HG03442 (cell line): Measurements from ENCODE around the gene TFE3.
A peak's percentile ranks its signal among the peaks of the same experiment; 100 is the strongest.

ENCODE experiments used
- ATAC-seq: cut with Tn5 transposase; IDR thresholded peaks from one replicate; pipeline ENCODE4 v1.9.1; 2021; ENCODE audit warnings: mild to moderate bottlenecking, moderate library complexity; ENCODE audit not compliant: unreplicated experiment

TFE3 gene, protein sequence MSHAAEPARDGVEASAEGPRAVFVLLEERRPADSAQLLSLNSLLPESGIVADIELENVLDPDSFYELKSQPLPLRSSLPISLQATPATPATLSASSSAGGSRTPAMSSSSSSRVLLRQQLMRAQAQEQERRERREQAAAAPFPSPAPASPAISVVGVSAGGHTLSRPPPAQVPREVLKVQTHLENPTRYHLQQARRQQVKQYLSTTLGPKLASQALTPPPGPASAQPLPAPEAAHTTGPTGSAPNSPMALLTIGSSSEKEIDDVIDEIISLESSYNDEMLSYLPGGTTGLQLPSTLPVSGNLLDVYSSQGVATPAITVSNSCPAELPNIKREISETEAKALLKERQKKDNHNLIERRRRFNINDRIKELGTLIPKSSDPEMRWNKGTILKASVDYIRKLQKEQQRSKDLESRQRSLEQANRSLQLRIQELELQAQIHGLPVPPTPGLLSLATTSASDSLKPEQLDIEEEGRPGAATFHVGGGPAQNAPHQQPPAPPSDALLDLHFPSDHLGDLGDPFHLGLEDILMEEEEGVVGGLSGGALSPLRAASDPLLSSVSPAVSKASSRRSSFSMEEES

DNA sequence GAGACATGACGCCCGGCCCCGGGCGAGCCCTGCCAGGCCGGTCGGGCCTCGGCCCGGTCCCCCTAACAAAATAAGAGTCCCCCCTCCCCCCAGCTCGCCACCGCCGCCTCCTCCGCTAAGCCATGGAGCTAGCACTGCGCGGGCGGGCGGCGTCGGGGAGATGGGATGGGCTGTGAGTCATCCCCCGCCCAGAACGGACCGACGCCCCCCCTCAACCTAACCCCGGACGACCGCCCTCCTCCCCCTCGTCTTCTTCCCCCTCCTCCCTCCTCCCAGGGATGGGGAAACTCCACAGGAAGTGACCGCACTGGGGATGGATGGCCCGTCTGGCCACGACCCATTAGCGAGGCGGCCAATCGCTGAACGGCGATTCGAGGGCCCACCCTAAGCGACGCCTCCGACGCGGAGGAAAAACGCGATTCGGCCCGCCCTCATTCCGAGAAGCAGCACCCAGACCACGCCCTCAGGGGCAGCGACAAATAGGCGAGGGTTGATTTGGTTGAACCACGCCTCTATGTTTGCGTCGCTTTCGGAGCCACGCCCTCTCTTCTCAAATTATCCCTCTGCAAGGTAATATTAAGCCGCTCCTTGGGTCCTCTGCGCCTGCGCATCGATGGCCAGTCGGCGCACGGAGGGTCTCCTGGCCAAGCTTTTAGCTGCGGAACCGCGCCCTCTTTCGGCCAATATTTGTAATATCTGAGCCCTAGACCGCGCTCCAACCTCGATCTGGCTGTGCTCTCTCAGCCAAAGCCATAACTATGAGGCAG is at the start of gene TFE3:
TSS of gene TFE3 (minus strand) at position 138 of the 767 bp plus-strand sequence. CDS start at position 7, 131 bp downstream.
- ATAC-seq, result peak; percentile 88

DNA sequence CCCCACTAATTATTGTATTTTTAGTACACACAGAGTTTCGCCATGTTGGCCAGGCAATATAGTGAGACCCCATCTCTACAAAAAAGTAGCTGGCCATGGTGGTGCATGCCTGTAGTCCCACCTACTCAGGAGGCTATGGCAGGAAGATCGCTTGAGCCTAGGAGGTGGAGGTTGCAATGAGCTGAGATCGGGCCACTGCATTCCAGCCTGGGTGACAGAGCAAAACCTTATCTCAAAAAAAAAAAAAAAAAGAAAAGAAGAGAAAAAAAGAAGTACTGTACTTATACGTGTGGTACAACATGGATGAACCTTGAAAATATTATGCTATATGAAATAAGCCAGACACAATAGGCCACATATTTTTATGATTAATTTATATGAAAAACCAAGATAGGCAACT is 46.4 kb upstream of the TFE3 start:
- no peak for ATAC-seq

DNA sequence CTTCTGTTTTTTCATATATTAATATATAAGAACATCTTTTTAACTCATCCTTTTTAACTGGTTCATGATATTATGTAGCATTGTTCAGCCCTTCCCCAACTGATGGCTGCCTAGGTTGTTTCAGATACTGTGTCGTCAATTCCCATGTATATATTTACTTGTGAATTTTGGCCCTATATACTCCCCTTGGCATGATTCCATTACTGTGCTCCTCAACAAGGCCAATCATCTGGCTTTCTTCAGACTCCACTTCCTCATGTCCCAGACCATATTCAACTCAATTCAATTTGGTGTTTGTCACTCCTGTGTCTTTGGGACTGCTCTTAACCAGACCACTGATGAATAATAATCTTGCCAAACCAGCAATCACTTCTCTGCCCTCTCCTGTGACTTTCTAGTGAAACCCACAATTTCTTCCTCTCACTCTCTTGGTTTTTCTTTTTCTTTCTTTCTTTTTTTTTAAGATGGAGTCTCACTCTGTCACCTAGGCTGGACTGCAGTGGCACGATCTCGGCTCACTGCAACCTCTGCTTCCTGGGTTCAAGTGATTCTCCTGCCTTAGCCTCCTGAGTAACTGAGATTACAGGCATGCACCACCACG is 39.2 kb upstream of the TFE3 start:
- no peak for ATAC-seq

DNA sequence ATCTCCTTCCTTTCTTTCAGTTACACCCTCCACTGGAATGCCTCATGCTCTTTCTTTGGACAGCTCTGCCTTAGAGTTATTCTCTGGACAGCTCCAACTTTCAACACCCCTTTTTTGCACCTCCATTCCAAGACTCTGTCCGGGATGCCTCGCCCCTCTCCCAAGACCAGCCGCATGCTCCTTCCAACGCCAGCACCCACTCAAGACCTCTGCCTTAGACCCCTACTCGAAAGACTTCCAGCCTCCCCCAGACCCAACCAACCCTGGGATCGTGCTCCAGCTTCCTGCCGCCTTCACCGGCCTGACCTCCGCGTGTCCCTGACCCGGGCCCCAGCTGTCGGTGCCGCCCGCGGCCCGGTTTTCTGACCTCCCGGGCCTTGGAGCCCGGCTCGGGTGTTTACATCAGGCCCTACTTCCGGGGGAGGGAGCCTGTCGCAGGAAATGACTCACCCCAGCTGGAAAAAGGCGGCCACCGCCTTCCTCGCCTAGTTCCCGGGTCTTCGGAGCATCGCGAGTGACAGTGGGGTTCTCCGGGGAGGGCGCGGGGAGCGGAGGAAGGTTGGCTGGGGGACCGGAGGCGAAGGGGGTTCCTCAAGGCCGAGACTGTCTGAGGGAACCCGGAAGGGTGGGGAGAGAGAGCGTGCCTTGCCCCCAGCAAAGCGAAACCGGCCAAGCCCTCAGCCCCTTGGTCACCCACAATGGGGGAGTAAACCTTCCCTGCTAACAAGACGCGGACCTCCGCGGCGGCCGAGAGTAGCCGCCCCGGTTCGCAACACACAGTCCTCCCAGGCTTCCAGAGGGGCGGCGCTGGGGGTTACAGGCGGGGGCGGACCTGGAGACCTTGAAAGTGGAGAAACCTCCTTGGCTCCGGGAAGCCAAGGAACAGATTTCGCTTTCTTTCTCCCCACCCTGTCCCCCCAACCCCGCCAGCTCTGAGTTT is 36.6 kb upstream of the TFE3 start, which contains the start of gene WDR45:
TSS of gene WDR45 (minus strand) at position 399 of the 940 bp plus-strand sequence. CDS start 1,792 bp downstream, outside the sequence.
- peak; percentile 69 for ATAC-seq

DNA sequence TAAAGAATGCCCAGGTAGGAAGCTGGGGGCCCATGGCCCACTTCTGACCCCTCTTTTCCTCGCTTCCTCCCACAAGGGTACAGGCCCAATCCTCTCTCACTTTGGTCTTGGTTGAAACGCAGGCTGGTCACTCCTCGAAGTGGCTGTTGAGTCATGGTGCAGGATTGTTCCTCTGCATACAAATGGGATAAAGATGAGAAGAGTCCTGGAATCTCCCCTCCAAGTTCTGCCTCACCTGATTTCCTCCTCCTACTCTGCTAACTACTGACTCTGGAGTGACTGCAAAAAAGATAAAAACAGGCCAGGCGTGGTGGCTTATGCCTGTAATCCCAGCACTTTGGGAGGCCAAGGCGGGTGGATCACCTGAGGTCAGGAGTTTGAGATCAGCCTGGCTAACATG is 34.8 kb upstream of the TFE3 start:
- ATAC-seq, result no peak

DNA sequence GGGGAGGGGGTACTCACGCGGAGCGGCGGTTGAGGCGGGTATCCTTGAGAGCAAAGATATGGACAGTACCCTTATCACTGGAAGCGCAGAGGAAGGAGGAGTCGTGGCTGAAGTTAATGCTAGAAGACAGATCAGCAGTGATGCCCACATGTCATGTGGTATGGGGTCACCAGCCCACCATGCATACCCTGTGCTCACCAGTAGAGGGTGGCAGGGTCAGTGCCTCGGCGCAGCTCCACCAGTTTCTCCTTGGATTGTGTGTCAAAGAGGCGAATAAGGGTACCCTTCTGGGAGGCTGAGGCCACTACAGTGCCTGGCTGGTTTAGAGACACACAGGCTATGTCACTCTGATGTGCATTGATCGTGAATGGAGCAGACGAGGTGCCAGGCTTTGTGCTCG is 32.2 kb upstream of the TFE3 start:
- no peak for ATAC-seq

DNA sequence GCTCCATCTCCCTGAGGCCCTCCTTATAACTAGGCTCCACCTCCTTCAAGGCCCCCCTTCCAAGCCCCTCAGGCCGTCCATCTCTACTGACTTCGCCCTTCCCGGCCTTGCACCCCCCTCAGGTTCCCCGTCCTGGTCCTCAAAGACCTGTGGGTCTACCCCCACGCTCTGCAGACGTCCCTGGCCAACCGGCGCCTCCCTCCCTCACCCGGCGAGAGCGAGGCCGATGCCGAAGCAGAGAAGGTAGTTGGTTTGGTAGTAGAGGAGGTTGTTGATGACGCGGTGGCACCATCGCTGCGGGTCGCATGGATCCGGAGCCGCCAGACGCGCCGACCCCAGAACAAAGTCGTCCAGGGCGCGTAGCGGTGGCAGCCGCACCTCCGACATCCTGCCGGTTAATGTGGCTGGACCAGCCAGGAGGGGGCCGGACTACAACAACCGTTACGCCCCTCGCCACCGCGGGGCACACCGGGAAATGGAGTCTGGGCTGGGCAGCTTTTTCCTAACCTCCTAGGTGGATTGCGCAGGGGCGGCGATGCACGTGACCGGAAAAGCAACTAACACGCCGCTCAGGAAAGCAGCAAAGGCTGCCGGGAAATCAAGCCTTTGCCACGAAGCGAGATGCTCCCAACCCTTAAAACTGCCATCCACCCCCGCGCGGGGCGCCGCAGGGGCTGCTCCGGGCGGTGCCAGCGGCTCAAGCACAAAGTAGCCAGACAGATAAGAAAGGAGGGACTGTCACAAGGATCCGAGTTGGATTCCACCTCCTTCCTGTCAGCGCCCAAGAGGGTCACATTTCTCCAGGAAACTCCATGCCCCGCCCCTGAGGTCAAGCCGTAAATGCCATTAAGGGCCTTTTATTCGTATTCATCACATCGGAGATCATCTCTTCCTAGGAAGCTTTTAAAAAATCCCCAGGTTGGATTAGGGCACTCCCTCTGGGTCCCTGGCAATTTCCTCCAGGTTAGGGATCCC is 30.7 kb upstream of the TFE3 start, which contains the start of gene PRAF2:
TSS of gene PRAF2 (minus strand) at position 402 of the 975 bp plus-strand sequence. CDS start at position 387, 15 bp downstream.
- peak; percentile 90 for ATAC-seq

DNA sequence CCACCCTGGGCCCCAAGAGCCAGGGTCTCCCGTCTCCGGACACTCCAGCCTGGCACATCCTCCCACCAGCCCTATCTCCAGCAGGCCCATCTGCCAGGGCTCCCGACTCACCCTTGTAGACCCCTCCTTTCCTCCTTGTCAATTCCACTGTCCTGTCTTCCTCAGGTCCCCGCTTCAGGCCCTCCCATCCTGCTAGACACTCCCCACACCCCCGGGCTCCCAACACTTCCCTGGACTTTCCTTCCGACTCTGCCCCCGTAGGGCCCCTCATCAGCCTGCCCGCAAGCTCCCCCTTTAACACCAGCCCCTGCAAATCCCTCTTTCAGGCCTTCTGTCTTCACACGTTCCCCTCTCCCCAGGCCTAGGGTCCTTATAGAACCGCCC is 29.5 kb upstream of the TFE3 start:
- ATAC-seq, result no peak

DNA sequence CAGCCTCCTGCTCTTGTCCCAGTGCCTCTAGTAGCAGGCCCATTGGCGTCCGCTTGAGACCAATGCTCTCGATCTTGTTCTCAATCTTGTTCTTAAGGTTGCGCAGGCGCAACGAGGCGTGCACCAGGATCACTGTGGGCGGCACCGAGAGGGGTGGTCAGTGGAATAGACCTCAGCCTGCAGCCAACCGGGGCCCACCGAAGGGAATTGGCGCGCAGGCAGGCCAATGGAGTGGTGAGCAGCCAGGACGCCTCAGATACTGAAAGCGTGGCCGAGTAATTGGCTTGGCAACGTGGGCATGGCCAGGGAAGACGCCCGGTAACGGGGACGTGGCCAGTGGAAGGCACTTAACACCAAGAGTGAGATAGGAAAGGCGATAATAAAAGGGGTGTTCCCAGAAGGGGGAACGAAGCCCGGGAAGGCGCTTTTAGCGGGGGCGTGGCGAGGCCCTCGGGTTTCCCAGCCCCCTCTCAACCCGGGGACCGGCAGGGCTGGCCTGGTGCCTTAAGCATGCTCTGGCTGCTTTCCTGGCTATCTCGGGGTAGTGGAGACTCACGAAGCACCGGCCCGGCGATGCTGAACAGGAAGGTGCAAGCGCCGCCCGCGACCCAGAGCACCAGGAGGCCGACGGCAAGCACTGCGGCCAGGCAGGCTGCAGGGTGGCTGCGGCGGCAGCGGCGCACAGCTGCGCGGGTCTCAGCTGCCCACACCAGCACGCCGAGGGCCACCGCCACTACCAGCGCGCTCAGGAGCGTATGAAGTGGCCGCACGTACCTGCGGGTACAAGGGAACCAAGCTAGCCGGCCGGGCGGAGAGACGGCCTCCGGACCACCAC is 28.9 kb upstream of the TFE3 start:
- ATAC-seq, result no peak

DNA sequence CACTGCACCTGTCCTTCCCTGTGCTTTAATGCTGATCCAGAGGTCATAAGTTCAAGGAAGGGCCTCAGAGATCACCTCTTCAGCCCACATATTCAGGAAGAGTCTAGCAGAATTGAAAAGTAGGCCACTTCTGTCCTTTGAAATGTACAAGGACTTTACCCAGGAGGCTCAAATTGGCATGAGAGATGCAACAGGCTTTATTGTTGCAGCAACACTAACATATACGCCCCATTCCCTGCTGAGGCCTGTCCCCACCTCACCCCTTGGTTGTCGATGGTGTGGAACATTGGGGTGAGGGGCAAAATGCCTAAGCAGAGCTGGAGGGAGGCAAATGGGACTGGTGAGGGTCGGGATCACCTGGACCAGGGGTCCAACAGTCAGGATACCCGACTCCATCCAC is 27.8 kb upstream of the TFE3 start:
- no peak for ATAC-seq

DNA sequence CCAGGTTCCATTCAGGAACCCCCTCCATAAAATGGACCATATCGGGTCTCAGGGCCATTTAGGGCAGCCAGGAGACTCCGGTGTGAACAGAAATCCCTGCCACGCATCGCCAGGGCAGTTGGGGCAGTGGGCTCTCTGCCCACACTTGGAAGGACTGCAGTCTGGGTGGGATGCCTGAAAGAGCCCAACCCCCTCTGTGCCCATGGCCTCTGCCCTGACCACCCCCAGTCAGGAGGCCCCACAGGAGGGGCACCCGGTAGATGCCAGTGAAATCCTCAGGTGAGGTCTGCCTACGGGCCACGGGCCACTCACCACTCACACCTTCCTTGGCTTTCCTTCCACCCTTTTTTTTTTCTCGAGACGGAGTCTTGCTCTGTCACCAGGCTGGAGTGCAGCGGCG is 25.9 kb upstream of the TFE3 start:
- no peak for ATAC-seq

DNA sequence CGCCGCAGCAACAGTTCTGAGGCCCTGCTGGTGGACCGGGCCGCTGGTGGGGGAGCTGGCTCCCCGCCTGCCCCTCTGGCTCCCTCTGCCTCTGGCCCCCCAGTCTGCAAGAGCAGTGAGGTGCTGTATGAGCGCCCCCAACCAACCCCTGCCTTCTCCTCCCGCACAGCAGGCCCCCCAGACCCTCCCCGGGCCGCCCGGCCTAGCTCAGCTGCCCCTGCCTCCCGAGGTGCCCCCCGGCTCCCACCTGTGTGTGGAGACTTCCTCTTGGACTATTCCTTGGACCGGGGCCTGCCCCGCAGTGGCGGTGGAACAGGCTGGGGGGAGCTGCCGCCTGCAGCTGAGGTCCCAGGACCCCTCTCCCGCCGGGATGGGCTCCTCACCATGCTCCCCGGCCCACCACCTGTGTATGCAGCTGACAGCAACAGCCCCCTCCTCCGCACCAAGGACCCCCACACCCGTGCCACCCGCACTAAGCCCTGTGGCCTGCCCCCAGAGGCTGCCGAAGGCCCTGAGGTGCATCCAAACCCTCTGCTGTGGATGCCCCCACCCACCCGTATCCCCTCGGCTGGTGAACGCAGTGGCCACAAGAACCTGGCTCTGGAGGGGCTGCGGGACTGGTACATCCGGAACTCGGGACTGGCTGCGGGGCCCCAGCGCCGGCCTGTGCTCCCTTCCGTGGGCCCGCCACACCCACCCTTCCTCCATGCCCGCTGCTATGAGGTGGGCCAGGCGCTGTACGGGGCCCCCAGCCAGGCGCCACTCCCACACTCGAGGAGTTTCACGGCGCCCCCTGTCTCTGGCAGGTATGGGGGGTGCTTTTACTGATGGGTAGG is 24.3 kb upstream of the TFE3 start:
- ATAC-seq, result no peak

DNA sequence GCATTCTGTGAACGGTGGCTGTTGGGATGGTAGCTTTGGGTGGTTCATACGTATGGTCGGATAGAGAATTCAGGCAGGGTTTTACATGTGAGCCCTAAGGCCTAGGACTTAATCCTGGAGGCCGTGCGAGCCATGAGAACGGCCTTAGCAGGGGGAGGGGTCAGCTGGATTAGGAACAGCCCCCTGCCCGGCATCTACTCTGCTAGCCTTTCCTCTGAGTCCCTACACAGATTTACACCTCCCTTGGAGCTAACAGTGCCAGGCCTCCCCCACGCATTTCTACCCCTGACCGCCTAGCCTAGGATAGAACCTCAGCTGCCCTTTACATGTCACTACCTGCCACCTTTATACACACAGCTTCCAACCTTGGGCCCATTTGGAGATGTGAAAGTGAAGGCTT is 23.5 kb upstream of the TFE3 start:
- no peak for ATAC-seq

DNA sequence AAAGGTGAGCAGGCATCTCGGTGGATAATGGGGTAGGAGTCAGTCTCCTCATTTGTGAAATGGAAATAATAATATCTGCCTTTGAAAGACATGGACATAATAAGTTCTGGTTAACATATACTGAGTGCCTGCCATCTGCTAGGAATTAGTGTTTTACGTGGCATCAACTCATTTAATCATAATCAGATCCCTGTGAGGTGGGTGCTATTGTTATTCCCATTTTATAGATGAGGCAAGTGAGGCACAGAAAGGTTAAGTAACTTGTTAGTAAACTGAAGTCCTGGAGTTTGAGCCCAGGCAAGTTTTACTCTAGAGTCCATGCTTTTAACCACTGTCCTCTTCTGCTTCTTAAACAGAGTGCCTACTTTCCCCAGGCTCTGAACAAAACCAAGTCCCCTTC is 23.1 kb upstream of the TFE3 start:
- ATAC-seq, result no peak

DNA sequence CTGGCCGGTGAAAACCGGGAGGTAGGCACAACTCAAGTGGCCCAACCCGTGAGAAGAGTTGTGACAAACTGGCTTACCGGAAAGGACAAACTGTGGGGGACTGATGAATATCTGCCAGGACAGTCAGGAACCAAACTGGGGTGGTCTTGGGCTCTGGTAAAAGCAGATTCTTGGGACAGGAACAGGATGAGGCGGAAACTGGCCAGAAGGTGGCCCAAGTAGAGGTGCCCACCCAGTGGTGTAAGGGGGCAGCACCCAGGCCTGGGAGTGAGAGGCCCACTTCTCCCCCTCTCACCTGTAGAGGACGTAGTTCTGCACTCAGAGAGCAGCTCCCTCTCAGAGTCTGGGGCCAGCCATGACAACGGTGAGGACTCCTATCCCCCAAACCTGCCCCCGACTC is 21.6 kb upstream of the TFE3 start:
- no peak for ATAC-seq

DNA sequence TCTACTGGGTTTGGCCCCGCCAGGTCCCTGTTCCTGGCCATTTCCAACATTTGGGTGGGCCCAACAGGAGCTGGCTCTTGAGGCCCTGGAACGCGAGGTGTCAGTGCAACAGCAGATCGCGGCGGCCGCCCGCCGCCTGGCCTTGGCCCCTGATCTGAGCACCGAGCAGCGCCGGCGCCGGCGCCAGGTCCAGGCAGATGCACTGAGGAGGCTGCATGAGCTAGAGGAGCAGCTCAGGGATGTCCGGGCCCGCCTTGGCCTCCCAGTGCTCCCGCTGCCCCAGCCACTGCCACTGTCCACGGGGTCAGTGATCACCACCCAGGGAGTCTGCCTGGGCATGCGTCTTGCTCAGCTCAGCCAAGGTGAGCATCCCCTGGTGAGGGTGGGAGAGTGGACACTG is 21.1 kb upstream of the TFE3 start:
- ATAC-seq, result no peak

DNA sequence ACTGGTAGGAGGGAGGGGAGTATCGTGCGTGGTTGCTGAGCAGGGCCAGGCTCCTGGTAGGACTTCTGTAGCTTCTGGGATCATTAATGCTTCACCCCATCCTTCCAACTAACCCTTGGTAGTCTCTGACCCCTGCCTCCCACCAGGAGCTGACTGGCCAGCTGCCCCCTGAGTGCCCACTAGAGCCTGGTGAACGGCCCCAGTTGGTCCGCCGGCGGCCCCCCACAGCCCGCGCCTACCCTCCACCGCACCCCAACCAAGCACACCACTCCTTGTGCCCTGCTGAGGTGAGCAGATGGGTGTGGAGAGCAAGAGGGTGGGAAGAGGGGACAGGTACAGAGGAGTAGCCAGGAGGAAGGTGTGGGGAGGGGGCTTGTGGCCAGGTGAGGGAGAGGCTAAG is 20.6 kb upstream of the TFE3 start:
- ATAC-seq, result no peak
